Parathyroid adenoma (tissue), 2 donors: ENCODE measurements around the gene UGT1A7.
"Not testable (repeated sequence)": the region's sequence is repeated elsewhere in the genome, so short reads cannot be mapped to it uniquely, and the experiment has no call there.

Experiments used
- H2AFZ ChIP-seq: fragments of 300-600 bp; sonication (generic); one replicate; pipeline ENCODE4 v1.7.0; 2017; ENCODE audit warnings: antibody characterized with exemption, mild to moderate bottlenecking
- H3K27ac ChIP-seq: fragments of 300-600 bp; sonication (generic); one replicate; pipeline ENCODE4 v1.7.0; 2017
- H3K27me3 ChIP-seq: fragments of 300-600 bp; sonication (generic); one replicate; pipeline ENCODE4 v1.7.0; 2017; ENCODE audit warnings: low read length; ENCODE audit not compliant: control insufficient read depth, insufficient read depth
- H3K36me3 ChIP-seq: fragments of 300-600 bp; sonication (generic); one replicate; pipeline ENCODE4 v1.7.0; 2017; ENCODE audit warnings: low read length; ENCODE audit not compliant: control insufficient read depth, insufficient read depth
- H3K4me1 ChIP-seq: fragments of 300-600 bp; sonication (generic); one replicate; pipeline ENCODE4 v1.7.0; 2017; ENCODE audit warnings: control low read depth
- H3K4me2 ChIP-seq: fragments of 300-600 bp; sonication (generic); one replicate; pipeline ENCODE4 v1.7.0; 2017; ENCODE audit warnings: low read length
- H3K4me3 ChIP-seq: fragments of 300-600 bp; sonication (generic); one replicate; pipeline ENCODE4 v1.7.0; 2017; ENCODE audit warnings: low read depth, low read length
- H3K79me2 ChIP-seq: fragments of 300-600 bp; sonication (generic); one replicate; pipeline ENCODE4 v1.7.0; 2017; ENCODE audit warnings: control low read depth
- H3K9ac ChIP-seq: fragments of 300-600 bp; sonication (generic); one replicate; pipeline ENCODE4 v1.7.0; 2017; ENCODE audit warnings: mild to moderate bottlenecking
- H3K9me3 ChIP-seq: fragments of 300-600 bp; sonication (generic); one replicate; pipeline ENCODE4 v1.7.0; 2017; ENCODE audit warnings: low read length; ENCODE audit not compliant: control insufficient read depth
- TF ChIP-seq, protein P1 (sequence below): fragments of 300-600 bp; sonication (generic); IDR thresholded peaks from one replicate; pipeline ENCODE4 v1.7.0; 2017; ENCODE audit warnings: antibody characterized with exemption, mild to moderate bottlenecking
- donor health status: primary hyperparathyroidism.

UGT1A7 gene

DNA sequence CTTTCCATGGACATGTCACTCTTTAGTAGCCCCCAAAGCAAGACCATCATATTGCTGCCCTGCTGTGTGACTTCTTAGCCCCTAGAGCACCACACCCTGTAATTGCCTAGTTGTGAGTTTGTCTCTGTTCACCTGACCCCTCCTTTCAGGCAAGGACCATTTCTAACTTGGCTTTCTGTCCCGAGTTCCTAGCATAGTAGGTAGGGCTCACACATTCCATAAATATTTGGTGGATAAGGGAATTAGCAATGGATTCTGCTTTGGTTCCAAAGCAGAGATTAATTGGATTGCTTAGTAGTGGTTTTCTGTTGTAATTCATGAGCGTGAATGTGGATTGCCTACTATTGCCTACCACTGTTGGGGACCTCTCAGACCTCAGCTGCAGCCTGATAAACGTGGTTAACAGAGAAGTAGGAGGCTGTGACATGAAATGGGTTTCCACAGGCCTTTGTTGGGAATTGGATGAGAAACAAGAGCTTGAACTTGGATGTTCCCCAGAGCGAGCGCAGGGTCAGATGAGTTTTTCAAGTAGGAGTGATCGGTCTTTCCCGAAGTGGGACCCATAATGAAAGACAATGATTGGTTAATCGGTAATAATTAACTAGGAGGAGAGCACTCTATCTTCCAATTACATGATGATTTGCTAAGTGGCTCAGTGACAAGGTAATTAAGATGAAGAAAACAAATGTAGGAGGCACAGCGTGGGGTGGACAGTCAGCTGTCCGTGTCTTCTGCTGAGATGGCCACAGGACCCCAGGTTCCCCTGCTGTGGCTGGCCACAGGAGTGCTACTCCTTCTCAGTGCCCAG is 65.0 kb downstream of the UGT1A7 start:
- Histone ChIP-seq H3K27me3 (no peaks in the 10 kb centered on the region), H2AFZ (no peak overlapping the region), H3K36me3 (no peaks in the 10 kb centered on the region), H3K9ac (no peak overlapping the region), H3K4me3 (no peak overlapping the region), H3K4me1 (no peaks in the 10 kb centered on the region), H3K4me2 (no peak overlapping the region), H3K9me3 (no peaks in the 10 kb centered on the region), H3K79me2 (no peaks in the 10 kb centered on the region), H3K27ac (no peak overlapping the region)
- TF ChIP-seq, protein P1, sequence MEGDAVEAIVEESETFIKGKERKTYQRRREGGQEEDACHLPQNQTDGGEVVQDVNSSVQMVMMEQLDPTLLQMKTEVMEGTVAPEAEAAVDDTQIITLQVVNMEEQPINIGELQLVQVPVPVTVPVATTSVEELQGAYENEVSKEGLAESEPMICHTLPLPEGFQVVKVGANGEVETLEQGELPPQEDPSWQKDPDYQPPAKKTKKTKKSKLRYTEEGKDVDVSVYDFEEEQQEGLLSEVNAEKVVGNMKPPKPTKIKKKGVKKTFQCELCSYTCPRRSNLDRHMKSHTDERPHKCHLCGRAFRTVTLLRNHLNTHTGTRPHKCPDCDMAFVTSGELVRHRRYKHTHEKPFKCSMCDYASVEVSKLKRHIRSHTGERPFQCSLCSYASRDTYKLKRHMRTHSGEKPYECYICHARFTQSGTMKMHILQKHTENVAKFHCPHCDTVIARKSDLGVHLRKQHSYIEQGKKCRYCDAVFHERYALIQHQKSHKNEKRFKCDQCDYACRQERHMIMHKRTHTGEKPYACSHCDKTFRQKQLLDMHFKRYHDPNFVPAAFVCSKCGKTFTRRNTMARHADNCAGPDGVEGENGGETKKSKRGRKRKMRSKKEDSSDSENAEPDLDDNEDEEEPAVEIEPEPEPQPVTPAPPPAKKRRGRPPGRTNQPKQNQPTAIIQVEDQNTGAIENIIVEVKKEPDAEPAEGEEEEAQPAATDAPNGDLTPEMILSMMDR = no peak

DNA sequence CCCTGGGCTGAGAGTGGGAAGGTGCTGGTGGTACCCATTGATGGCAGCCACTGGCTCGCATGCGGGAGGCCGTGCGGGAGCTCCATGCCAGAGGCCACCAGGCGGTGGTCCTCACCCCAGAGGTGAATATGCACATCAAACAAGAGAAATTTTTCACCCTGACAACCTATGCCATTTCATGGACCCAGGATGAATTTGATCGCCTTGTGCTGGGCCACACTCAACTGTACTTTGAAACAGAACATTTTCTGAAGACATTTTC is 65.5 kb downstream of the UGT1A7 start:
- H3K27ac ChIP-seq = no peak overlapping the region
- H2AFZ ChIP-seq = no peak overlapping the region
- H3K4me1 ChIP-seq = no peaks in the 10 kb centered on the region
- no peak overlapping the region for H3K4me3 ChIP-seq
- TF ChIP-seq, protein P1 = no peak
- H3K9ac ChIP-seq = no peak overlapping the region
- no peaks in the 10 kb centered on the region for H3K27me3 ChIP-seq
- H3K4me2 ChIP-seq = no peak overlapping the region
- H3K36me3 ChIP-seq = no peaks in the 10 kb centered on the region
- H3K79me2 ChIP-seq = no peaks in the 10 kb centered on the region
- H3K9me3 ChIP-seq = no peaks in the 10 kb centered on the region

DNA sequence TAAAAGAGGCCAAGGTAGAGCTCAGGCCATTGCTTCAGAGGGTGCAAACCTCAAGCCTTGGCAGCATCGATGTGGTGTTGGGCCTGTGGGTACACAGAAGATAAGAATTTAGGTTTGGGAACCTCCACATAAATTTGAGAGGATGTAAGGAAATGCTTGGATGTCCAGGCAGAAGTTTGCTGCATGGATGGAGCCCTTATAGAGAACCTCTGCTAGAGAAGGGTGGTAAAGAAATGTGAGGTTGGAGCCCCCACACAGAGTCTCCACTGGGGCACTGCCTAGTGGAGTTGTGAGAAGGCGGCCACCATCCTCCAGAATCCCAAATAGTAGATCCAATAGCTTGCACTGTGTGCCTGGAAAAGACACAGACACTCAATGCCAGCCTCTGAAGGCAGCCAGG is 69.0 kb downstream of the UGT1A7 start:
- H3K36me3 ChIP-seq, H3K79me2 ChIP-seq, H3K4me1 ChIP-seq, H3K9ac ChIP-seq, H3K4me2 ChIP-seq, H3K9me3 ChIP-seq, H3K27ac ChIP-seq, H2AFZ ChIP-seq, H3K27me3 ChIP-seq, H3K4me3 ChIP-seq: not testable (repeated sequence)

DNA sequence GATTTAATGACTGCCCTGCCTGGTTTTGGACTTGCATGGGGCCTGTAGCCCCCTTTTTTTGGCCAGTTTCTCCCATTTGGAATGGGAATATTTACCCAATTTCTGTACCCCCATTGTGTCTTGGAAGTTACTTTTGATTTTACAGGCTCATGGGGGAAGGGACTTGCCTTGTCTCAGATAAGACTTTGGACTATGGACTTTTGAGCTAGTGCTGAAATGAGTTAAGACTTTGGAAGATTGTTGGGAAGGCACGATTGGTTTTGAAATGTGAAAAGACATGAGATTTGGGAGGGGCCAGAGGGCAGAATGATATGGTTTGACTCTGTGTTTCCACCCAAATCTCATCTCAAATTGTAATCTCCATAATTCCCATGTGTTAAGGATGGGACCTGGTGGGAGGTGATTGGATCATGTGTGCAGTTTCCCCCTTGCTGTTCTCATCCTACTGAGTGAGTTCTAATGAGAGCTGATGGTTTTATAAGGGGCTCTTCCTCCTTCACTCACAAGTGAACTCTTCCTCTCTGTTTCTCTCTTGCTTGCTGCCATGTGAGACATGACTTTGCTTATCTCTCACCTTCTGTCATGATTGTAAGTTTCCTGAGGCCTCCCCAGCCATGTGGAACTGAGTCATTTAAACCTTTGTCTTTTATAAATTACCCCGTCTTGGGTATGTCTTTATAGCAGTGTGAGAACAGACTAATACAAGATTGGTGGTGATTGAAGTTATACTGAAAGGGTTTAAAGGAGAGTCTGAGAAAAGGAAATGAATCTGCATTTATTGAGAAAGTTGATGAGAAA is 69.7 kb downstream of the UGT1A7 start:
- H3K79me2 ChIP-seq, H3K4me1 ChIP-seq, H3K4me2 ChIP-seq, H3K9me3 ChIP-seq, H3K27ac ChIP-seq, H3K36me3 ChIP-seq, H3K4me3 ChIP-seq, H3K9ac ChIP-seq, H2AFZ ChIP-seq, H3K27me3 ChIP-seq: not testable (repeated sequence)

DNA sequence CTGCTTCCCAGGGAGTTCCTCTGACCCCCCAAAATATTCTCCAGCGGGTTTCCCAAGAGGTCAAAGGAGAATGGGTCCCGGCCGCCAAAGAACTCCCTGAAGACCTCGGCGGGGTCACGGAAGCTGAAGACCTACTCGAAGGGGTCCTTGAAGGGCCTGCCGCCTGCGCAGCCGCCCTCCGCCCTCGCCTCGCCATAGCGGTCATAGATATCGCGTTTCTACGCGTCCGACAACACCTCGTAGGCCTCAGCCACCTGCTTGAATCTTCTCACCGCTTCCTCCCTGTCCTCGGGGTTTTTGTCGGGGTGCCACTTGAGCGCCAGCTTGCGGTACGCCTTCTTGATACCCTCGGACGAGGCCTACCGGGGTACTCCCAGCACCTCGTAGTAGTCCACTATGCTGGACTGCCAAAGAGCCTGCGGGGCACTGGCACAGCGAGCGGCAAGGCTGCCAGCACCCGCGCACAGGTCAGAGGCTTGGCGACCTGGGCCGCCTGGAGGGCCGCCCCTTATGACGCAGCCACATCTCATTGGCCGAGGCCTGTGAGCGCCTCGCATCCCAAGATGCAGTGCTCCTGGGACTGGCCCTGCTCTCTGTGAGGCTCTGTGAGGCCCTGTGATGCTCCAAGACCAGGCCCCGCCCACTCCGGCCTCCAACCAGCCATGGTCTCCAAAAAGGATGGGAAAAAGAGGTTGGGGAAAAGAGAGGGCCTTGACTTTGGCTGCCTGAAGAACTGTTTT is 73.3 kb downstream of the UGT1A7 start:
- TF ChIP-seq, protein P1 = no peak
- Histone ChIP-seq H3K79me2 (no peaks in the 10 kb centered on the region), H3K4me3 (no peak overlapping the region), H3K36me3 (no peaks in the 10 kb centered on the region), H2AFZ (no peak overlapping the region), H3K4me2 (no peak overlapping the region), H3K4me1 (no peaks in the 10 kb centered on the region), H3K27ac (no peak overlapping the region), H3K9me3 (no peaks in the 10 kb centered on the region), H3K27me3 (no peaks in the 10 kb centered on the region), H3K9ac (no peak overlapping the region)
